Activated naive CD8-positive, alpha-beta T cell treated with anti-CD3 and anti-CD28 coated beads, Interleukin-2, amount 50 U/mL, for 16 hours (primary cell): ENCODE measurements around the gene FDCSP.
"Not testable (repeated sequence)": the region's sequence is repeated elsewhere in the genome, so short reads cannot be mapped to it uniquely, and the experiment has no call there.

Experiments
- DNase-seq: peaks from one replicate; pipeline ENCODE4 v3.0.0-alpha.2; 2020; ENCODE audit warnings: low read depth, low spot score

Gene FDCSP

GRCh38 chr4:70239131-70239883, 13.4 kb downstream of the FDCSP start:
- DNase-seq: no peak

- DNase-seq: no peak
Observed at GRCh38 chr4:70239884-70240591, 14.1 kb downstream of the FDCSP start.

- DNase-seq: not testable (repeated sequence)
Observed at GRCh38 chr4:70242297-70242696, 16.4 kb downstream of the FDCSP start, which contains the start of gene CSN3. CSN3 (plus strand) TSS chr4:70242597; CDS start chr4:70244820, 2,223 bp downstream.

GRCh38 chr4:70243091-70243490, 17.2 kb downstream of the FDCSP start:
- DNase-seq: no peak

- no peak for DNase-seq
Observed at GRCh38 chr4:70251250-70251944, 25.5 kb downstream of the FDCSP start.

GRCh38 chr4:70251945-70252277, 26.0 kb downstream of the FDCSP start:
- no peak for DNase-seq

- DNase-seq: no peak
Observed at GRCh38 chr4:70269674-70270073, 43.8 kb downstream of the FDCSP start.

GRCh38 chr4:70277121-70277520, 51.2 kb downstream of the FDCSP start:
- DNase-seq: no peak

GRCh38 chr4:70280567-70280966, 54.6 kb downstream of the FDCSP start:
- no peak for DNase-seq
